Posterior cingulate gyrus (tissue), 11 donors: Measurements from ENCODE around the gene ADRB1.

ENCODE experiments used
- DNase-seq, 10 donors: peaks; one replicate each; pipeline versions ENCODE4 v3.0.0 to v3.0.0-alpha.2; 2020 to 2021; ENCODE audit warnings: mixed read lengths in 3 of 10
- intact Hi-C: fragments of 100-400 bp; cut with DNase I; formaldehyde crosslinking; loops from one replicate; pipeline ENCODE4 v1.15.1; 2023

Gene ADRB1

GRCh38 chr10:114048472-114048871 is 4.8 kb downstream of the ADRB1 start:
- no peak for DNase-seq
- intact Hi-C loops, result loop anchor here (5.0 kb wide), 1 partner anchor 196 kb away; the partner anchor contains the start of genes DCLRE1A and NHLRC2

- intact Hi-C loops, result no loop called here
Measured at GRCh38 chr10:114051714-114052113, 8.0 kb downstream of the ADRB1 start.

GRCh38 chr10:114052255-114052654 is 8.6 kb downstream of the ADRB1 start:
- DNase-seq, result no peak
- intact Hi-C loops, result no loop called here

More at GRCh38 chr10:114051714-114052113, 8.0 kb downstream of the ADRB1 start:
- no peak for DNase-seq

- intact Hi-C loops, result no loop called here
Measured at GRCh38 chr10:114053946-114054345, 10.3 kb downstream of the ADRB1 start.

GRCh38 chr10:114057855-114058254 is 14.2 kb downstream of the ADRB1 start:
- DNase-seq, result no peak
- intact Hi-C loops, result no loop called here

More at GRCh38 chr10:114053946-114054345, 10.3 kb downstream of the ADRB1 start:
- DNase-seq, result no peak

- no peak for DNase-seq
- intact Hi-C loops, result no loop called here
Measured at GRCh38 chr10:114058297-114058696, 14.6 kb downstream of the ADRB1 start.

GRCh38 chr10:114059561-114059960 is 15.9 kb downstream of the ADRB1 start:
- DNase-seq, result no peak
- intact Hi-C loops, result no loop called here

GRCh38 chr10:114060456-114060855 is 16.8 kb downstream of the ADRB1 start:
- intact Hi-C loops, result no loop called here
- no peak for DNase-seq

GRCh38 chr10:114061148-114061547 is 17.5 kb downstream of the ADRB1 start:
- intact Hi-C loops, result no loop called here

GRCh38 chr10:114061789-114062188 is 18.1 kb downstream of the ADRB1 start:
- intact Hi-C loops, result no loop called here
- DNase-seq, result no peak

More at GRCh38 chr10:114061148-114061547, 17.5 kb downstream of the ADRB1 start:
- no peak for DNase-seq

GRCh38 chr10:114064151-114065048 is 20.7 kb downstream of the ADRB1 start:
- intact Hi-C loops, result no loop called here
- DNase-seq, result no peak

GRCh38 chr10:114065049-114065435 is 21.4 kb downstream of the ADRB1 start:
- intact Hi-C loops, result no loop called here
- DNase-seq, result no peak

- intact Hi-C loops, result no loop called here
- no peak for DNase-seq
Measured at GRCh38 chr10:114068054-114068707, 24.5 kb downstream of the ADRB1 start.

GRCh38 chr10:114070710-114071109 is 27.0 kb downstream of the ADRB1 start:
- intact Hi-C loops, result no loop called here
- DNase-seq, result no peak

- intact Hi-C loops, result no loop called here
- DNase-seq, result no peak
Measured at GRCh38 chr10:114071178-114071577, 27.5 kb downstream of the ADRB1 start.

- intact Hi-C loops, result no loop called here
- no peak for DNase-seq
Measured at GRCh38 chr10:114073395-114074186, 29.9 kb downstream of the ADRB1 start.

GRCh38 chr10:114075093-114075492 is 31.4 kb downstream of the ADRB1 start:
- intact Hi-C loops, result no loop called here
- DNase-seq, result peak in 1 of 10 donors; percentile 21

GRCh38 chr10:114077347-114077746 is 33.7 kb downstream of the ADRB1 start:
- no peak for DNase-seq
- intact Hi-C loops, result no loop called here

- no peak for DNase-seq
- intact Hi-C loops, result no loop called here
Measured at GRCh38 chr10:114077815-114078219, 34.2 kb downstream of the ADRB1 start.

- no peak for DNase-seq
- intact Hi-C loops, result no loop called here
Measured at GRCh38 chr10:114078346-114078745, 34.7 kb downstream of the ADRB1 start.

- intact Hi-C loops, result no loop called here
- no peak for DNase-seq
Measured at GRCh38 chr10:114079421-114079820, 35.8 kb downstream of the ADRB1 start.
